Osteoblast (primary cell): Measurements from ENCODE around the gene TMCC1. TPM values are rescaled to one million over a fixed set of nuclear protein-coding genes. Genes with fewer than 3 reads are reported as not detected.

Experiments
- DNase-seq: peaks from one replicate; pipeline ENCODE4 v3.0.0; 2011; ENCODE audit warnings: low spot score, mixed read lengths; ENCODE audit not compliant: insufficient read length; ENCODE audit errors: missing footprints
- H2AFZ ChIP-seq: 2 replicates; pipeline ENCODE4 v1.6.0; 2011; ENCODE audit warnings: mild to moderate bottlenecking, low read length
- H3K27ac ChIP-seq: 2 replicates; pipeline ENCODE4 v1.5.1; 2011; ENCODE audit warnings: mild to moderate bottlenecking, low read depth, low read length, moderate library complexity
- H3K27me3 ChIP-seq: 2 replicates; pipeline ENCODE4 v1.6.0; 2012; ENCODE audit warnings: mild to moderate bottlenecking, control low read depth, inconsistent platforms, low read length, moderate library complexity; ENCODE audit not compliant: insufficient read depth
- H3K36me3 ChIP-seq: 2 replicates; pipeline ENCODE4 v1.5.1; 2011; ENCODE audit warnings: mild to moderate bottlenecking, low read length, control low read depth, moderate library complexity; ENCODE audit not compliant: insufficient read depth
- H3K4me1 ChIP-seq: 2 replicates; pipeline ENCODE4 v1.5.1; 2011; ENCODE audit warnings: mild to moderate bottlenecking, low read length, control low read depth, moderate library complexity; ENCODE audit not compliant: insufficient read depth
- H3K4me2 ChIP-seq: 2 replicates; pipeline ENCODE4 v1.6.0; 2011; ENCODE audit warnings: mild to moderate bottlenecking, low read length; ENCODE audit not compliant: insufficient read depth
- H3K4me3 ChIP-seq: fragments of 200-600 bp; sonication (generic); 3 replicates; pipeline ENCODE4 v1.5.1; 2012; ENCODE audit warnings: mild to moderate bottlenecking, low read length, inconsistent platforms; ENCODE audit not compliant: insufficient read depth
- H3K79me2 ChIP-seq: 2 replicates; pipeline ENCODE4 v1.6.0; 2012; ENCODE audit warnings: mild to moderate bottlenecking, low read length, control low read depth, inconsistent platforms; ENCODE audit not compliant: insufficient read depth
- H3K9me3 ChIP-seq: 2 replicates; pipeline ENCODE4 v1.5.1; 2011; ENCODE audit warnings: low read depth, low read length, control low read depth
- H4K20me1 ChIP-seq: 2 replicates; pipeline ENCODE4 v1.6.0; 2012; ENCODE audit warnings: mild to moderate bottlenecking, low read length, control low read depth; ENCODE audit not compliant: insufficient read depth
- total RNA-seq: library from RNA; depleted of rRNA; stranded (reverse); fragments of >200 nt; gene quantifications from 2 replicates; pipeline ENCODE4 v1.2.3, GENCODE V29; 2012
- TF ChIP-seq, protein P1 (sequence below): IDR thresholded peaks from 2 replicates; pipeline ENCODE4 v1.5.1; 2011; ENCODE audit warnings: mild to moderate bottlenecking, low read depth, low read length, moderate library complexity; ENCODE audit errors: extremely low read depth

TMCC1 gene
- total RNA-seq, 1 donor: 17.4 TPM

DNA sequence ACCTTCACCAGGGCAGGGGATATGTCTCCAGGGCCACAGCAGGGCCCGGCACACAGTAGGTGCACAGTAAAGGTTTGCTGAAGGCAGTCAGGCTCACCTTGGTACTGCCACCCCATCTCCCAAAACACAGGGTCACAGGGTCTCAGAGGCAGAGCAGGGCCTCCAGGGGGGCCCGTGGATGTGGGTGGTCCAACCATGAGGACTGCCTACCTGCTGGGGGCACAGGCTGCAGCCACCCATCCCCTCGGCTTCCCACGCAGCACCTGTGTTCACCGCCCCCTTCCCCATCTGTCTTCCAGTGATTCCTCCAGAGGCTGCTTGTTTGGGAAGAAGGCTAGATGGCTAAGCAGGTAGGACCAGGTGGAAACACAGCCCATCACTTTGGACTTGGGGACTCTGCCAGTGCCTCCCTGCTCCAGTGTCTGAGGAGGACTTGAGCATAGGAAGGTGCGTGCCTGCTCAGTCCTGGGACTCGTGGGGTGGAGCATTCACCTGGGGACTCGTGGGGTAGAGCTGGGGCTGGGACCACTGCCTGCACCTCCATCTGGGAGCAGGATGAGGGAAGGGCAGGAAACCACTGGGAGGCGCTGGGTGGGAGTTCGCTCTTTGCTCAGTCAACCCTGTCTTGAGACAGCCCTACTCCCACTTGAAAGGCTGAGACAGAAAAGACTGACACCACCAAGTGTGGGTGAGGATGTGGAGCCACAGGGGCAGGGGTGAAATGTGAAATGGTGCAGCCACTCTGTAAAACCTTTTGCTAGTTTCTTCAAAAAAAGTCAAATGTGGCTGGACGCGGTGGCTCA is 268.2 kb downstream of the TMCC1 start:
- Histone ChIP-seq H3K4me3 (no peak overlapping the region), H3K27ac (peak overlapping the region; percentile 93), H3K4me2 (no peak overlapping the region), H2AFZ (no peak overlapping the region), H3K36me3 (no peaks in the 10 kb centered on the region), H3K4me1 (peaks cover 34% of the 10 kb centered on the region), H3K9me3 (no peaks in the 10 kb centered on the region), H3K79me2 (no peaks in the 10 kb centered on the region), H4K20me1 (no peaks in the 10 kb centered on the region), H3K27me3 (no peaks in the 10 kb centered on the region)
- TF ChIP-seq, protein P1, sequence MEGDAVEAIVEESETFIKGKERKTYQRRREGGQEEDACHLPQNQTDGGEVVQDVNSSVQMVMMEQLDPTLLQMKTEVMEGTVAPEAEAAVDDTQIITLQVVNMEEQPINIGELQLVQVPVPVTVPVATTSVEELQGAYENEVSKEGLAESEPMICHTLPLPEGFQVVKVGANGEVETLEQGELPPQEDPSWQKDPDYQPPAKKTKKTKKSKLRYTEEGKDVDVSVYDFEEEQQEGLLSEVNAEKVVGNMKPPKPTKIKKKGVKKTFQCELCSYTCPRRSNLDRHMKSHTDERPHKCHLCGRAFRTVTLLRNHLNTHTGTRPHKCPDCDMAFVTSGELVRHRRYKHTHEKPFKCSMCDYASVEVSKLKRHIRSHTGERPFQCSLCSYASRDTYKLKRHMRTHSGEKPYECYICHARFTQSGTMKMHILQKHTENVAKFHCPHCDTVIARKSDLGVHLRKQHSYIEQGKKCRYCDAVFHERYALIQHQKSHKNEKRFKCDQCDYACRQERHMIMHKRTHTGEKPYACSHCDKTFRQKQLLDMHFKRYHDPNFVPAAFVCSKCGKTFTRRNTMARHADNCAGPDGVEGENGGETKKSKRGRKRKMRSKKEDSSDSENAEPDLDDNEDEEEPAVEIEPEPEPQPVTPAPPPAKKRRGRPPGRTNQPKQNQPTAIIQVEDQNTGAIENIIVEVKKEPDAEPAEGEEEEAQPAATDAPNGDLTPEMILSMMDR: no peak
- DNase-seq: peak; percentile 86

DNA sequence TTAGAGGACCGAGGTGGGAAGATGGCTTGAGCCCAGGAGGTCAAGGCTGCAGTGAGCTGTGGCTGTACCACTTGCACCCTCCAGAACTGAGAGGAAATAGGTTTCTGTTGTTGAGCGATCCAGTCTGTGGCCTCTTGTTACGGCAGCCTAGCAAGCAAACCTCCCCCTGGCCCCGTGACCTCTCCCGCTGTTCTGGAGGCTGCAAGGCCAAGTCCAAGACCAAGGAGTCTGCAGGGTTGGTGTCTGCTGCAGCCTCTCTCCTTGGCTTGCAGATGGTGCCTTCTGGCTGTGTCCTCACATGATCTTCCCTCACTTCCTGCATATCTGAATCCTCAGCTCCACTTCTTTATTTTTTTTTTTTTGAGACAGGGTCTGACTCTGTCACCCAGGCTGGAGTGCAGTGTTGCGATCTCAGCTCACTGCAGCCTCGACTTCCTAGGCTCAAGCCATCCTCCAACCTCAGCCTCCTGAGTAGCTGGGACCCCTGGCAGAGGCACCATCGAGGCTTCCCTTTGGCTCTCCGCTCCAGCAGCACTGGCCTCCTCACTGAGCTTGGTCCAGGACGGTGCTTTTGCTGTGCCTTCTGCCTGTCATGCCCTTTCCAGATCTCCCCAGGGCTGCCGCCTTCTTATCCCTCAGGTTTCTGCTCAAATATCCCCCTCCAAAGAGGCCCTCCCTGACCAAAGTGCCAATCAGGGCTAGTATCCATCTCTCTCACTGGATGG is 269.0 kb downstream of the TMCC1 start:
- Histone ChIP-seq H3K4me1 (peaks cover 34% of the 10 kb centered on the region), H3K36me3 (no peaks in the 10 kb centered on the region), H3K4me2 (no peak overlapping the region), H3K27ac (peak overlapping the region; percentile 93), H3K4me3 (no peak overlapping the region), H3K9me3 (no peaks in the 10 kb centered on the region), H2AFZ (peak overlapping the region; percentile 51), H3K27me3 (no peaks in the 10 kb centered on the region), H3K79me2 (no peaks in the 10 kb centered on the region), H4K20me1 (no peaks in the 10 kb centered on the region)
- DNase-seq: peak; percentile 66
- TF ChIP-seq, protein P1: no peak

DNA sequence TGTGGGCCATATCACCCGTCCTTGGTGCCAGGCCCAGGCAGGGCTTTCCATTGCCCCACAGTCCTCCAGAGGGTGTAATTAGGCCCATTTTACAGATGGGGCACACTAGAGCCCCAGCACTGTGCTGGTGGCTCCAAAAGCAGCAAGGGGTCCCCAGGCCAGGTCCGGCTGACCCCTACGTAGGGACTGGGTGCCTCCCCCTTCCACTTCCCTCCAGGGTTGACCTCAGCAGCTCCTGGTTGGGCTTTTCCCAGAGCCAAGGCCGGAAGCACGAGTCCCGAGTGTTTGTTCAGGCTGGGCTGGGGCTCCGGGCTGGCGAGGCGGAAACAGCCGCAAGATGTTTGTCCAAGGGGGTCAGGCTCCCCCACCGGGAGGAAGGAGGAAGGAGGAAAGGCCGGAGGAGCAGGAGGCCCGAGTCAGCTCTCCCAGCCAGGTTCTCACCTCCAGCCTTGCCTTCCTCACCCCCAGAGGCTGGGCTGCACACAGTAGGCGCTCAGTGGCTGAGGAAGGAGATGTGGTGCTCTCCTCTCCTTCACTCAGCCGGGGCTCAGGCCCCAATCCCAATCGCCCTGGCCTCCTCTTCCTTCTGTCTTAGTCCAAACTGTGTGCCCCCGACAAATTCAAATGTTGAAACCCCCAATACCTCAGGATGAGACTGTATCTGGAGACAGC is 269.9 kb downstream of the TMCC1 start:
- TF ChIP-seq, protein P1: no peak
- H3K36me3 ChIP-seq: no peaks in the 10 kb centered on the region
- H3K27me3 ChIP-seq: no peaks in the 10 kb centered on the region
- no peaks in the 10 kb centered on the region for H4K20me1 ChIP-seq
- H3K4me3 ChIP-seq: no peak overlapping the region
- no peaks in the 10 kb centered on the region for H3K79me2 ChIP-seq
- H3K4me1 ChIP-seq: peaks cover 34% of the 10 kb centered on the region
- H3K27ac ChIP-seq: no peak overlapping the region
- no peak overlapping the region for H3K4me2 ChIP-seq
- H2AFZ ChIP-seq: no peak overlapping the region
- peak; percentile 86 for DNase-seq
- no peaks in the 10 kb centered on the region for H3K9me3 ChIP-seq

- no peaks in the 10 kb centered on the region for H3K36me3 ChIP-seq
- no peak overlapping the region for H3K27ac ChIP-seq
- no peak overlapping the region for H3K4me2 ChIP-seq
- H3K79me2 ChIP-seq: no peaks in the 10 kb centered on the region
- peak; percentile 49 for DNase-seq
- H3K4me1 ChIP-seq: peaks cover 30% of the 10 kb centered on the region
- H3K4me3 ChIP-seq: no peak overlapping the region
- no peaks in the 10 kb centered on the region for H3K9me3 ChIP-seq
- H3K27me3 ChIP-seq: no peaks in the 10 kb centered on the region
- TF ChIP-seq, protein P1: no peak
- H4K20me1 ChIP-seq: no peaks in the 10 kb centered on the region
- H2AFZ ChIP-seq: no peak overlapping the region
These were observed 270.6 kb downstream of the TMCC1 start for GRCh38 chr3:129622933-129623332.
